Measurements from ENCODE around the gene S100P.
A peak's percentile ranks its signal among the peaks of the same experiment; 100 is the strongest.

Gene S100P

GRCh38 chr4:6673660-6674499 lies 19.8 kb upstream of the S100P start:
- DNase-seq, result peak; percentile 92 to 95

- DNase-seq, result peak; percentile 22 to 44
Observed at GRCh38 chr4:6674500-6675149, 19.1 kb upstream of the S100P start.

DNA sequence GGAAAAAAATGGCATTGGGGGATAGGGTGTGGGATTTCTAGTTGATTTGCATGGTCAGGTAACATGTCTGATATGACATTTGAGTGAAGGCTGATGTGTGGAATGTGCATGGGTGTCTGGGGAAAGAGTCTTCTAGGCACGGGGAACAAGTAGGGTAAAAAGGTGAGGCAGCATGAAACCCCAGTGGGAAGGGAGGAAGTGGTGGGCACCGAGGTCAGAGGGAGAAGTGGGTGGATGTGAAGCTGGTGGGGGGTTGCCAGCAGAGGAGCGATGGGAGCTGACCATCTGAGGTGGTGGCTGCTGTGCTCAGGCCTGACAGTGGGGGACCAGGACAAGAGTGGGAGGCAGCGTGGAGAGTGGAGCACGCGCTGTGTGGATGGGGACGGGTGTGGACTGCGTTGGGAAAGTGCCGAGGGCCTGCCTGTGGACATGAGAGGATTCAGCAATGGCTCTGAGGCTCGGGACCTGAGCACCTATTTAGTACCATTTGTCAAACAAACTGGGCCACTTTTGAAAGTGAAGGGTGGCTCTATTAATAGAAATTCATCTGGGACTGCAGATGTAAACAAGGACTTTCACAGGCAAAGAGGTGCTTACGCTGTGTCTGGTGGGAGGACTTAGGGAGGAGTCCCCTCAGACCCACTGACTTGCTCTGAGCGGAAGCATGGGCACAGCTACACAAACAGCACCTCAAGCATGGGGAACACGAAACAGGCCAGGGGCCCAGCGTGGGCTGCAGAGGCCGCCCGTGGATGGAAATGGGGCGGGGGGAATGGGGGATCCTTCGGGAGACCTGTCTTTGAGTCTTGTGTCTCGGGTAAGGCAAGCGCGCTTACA lies 16.7 kb upstream of the S100P start:
- DNase-seq, result no peak

DNA sequence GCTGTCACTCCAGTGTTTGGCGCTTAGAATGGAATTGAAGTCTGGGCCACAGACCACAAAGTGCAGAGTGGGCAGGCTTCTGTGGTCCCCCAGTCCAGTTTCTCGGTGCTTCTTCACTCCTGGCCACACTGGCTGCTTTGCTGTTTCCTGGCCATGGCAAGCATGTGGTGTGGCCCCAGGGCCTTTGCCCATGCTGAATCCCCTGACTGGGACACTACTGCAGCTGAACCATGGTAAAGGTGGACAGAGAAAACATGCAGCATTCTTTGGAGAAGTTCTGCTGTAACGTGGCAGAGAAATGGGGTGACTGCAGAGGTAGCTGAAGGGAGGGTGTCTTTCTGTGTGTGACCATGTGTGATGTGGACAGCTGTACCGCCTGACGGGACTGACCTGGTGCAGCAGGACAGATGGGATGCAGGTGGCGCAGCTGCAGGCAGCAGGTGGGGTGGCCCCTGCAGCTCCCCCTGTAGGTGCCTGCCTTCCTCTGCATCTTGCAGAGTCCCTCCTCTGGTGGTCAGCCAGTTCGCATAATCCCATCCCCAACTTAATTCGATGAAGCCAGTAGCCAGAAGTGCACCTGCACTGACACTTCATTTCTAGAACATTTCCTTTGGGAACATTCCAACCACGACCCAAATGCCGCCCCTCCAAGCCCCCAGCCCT lies 13.2 kb upstream of the S100P start:
- DNase-seq, result no peak

DNA sequence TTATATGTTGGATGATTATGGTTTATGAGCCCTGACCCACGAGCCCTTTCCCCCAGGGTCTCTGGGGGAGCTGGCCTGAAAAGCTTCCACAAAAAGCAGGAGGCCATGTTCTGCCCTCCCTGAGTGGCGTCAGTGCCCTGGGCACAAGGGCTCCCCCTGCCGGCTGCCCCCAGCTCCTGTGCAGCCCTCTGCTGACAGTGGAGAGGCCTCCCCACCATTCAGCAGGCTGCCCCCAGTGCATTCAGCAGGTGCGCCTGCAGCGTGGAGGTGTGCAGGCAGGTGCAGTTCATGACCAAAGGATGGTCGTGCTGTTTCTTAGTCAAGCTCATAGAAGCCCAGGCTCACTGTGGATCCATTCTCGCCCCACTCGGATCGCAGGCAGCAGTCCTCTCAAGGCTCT lies 12.5 kb upstream of the S100P start:
- no peak for DNase-seq

DNA sequence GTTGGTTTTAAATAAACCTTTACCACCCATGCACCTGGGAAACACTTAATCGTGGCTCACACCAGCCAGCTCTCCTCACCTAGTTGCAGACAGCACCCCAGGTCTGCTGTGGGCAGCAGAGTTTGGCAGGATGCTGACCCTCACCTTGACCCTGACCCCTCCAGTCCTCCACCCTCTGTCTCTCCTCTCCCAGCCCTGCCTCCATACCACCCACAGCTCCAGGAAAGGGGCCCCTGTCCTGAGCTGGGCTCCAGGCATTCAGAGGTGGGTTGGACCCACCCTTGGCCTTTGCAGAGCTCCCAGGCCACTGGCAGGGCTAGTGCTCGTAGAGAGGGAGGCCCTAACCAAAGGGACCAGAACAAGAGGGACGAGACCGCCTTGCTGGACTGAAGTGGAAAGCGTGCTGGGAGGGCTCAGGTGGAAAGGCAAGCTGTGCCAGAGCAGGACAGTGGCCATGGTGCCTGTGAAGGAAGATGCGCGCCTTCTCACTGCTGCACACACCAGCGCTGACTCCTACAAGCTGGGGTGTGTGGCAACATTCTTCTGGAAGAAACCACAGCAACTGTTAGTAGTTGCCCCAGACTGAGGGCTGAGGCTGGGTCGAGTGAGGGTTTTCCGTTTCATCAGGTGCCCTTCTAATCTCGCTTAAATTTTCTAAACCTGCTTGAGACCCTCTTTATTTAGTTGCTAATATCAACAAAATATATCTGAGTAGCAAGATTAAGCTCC lies 10.7 kb upstream of the S100P start:
- DNase-seq, result no peak

- DNase-seq, result no peak
Observed at GRCh38 chr4:6684656-6685055, 9.0 kb upstream of the S100P start.

DNA sequence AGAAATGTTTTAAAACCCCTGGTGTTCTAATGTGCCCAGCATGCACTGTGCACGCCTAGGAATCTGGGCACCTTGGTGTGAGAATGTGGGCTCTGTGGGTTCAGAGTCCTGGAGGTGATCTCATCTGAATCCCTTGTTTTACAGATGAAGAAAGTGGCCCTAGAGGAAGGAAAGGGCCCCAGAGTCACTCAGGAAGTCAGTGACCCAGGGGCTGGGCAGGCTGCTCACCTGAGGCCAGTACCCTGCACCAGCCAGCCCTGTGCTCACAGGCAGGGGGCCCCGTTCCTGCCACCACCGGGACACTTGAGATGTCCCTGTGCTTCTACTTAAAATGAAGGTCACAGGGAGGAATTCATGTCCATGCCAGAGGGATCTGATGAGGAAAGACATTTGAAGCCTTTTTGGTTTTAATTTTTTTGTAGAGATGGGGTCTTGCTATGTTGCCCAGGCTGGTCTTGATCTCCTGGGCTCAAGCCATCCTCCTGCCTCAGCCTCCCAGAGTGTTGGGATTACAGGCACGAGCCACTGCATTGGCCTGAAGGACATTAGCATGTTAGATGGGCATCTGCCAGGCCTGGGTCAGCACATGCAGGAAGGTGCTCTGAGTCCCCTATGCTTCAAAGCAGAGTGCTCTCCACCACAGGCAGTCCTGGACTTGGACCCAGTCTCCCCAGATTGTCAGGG lies 7.4 kb upstream of the S100P start:
- no peak for DNase-seq

DNA sequence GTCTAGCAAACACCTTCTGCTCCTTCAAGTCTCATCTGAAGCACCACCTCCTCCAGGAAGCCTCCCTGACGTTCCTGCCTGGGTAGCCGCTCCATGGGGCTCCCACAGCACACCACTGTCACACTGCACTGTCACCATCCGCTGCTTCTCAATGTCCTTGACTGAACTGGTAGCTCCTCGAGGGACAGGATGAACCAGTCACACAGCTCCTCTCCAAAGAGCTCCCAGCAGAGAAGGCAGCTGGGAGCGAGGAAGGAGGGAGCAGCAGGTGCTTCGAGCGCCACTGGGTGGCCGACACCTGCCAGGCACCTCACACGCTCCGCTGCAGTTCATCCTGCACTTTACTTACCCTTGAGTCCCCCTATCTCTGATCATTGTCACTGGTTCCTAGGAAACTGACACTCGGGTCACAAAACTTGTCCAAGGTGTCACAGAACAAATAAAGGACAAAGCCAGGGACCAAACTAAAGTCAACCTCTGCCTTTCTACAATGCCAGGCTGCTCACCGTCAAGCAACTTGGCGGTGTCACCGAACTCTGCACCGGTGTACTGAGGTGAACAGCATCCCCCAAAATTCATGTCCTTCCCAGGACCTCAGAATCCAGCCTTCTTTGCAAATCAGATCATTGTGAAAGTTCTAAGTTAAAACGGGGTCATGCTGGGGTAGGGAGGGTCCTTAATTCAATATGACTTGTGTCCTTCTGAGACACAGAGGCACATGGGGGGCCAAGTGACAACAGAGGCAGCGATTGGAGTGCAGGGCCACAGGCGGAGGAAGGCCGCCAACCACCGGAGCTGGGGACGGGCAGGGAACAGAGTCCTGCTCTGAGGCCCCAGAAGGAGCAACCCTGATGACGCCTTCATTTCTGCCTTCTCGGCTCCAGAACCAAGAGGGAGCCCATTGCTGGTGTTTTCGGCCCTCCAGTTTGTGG lies 5.5 kb upstream of the S100P start:
- DNase-seq, result no peak

DNA sequence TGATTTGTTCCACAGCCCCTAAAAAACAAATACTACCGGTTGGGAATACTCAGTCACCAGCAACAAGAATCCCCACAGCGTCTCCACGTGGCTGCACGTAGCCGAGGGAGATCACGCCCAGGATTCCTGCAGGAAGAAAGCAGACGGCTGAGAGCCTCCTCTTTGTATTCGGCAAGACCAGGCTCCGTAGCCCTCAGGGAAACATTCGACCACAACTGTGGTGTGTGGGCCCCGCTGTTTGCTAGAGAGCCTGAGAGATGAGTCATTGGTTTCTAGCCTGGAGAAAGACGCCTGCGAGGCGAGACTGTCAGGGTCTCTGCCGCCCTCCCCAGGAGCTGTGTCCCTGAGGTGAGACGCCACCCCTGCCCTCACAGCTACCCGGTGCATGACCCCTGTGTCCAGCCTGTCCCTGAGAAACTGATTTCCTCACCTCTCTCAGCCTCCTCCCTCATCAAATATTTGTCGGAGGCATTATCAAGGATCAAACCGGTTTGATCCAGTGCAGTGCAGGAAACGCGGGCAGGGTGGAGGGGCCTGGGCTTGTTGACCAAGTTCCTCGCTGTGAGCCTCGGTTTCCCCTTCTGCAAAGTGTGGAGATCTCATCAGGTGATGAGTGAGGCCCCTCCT lies 4.7 kb upstream of the S100P start:
- no peak for DNase-seq

DNA sequence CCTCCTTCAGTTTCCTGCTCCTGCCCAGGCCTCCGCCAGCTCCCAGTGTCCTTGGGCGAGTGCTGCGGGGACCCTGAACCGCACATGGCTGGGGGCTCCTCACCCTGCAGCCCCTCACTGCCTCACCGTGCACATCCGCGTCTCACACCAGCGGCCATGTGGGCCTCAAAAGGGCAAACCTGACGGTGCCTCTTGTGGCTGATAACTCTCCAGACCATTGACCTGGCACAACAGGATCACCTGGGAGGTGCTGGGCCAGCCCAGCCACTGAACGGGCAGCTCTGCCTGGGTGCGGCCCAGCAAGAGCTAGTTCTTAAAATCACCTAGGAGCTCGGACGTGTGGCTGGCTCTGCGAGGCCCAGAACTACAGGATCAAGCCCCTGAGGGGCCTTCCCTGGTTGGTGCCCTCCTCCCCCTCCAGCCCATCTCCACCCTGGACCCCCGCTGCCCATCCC lies 4.1 kb upstream of the S100P start:
- DNase-seq, result no peak

DNA sequence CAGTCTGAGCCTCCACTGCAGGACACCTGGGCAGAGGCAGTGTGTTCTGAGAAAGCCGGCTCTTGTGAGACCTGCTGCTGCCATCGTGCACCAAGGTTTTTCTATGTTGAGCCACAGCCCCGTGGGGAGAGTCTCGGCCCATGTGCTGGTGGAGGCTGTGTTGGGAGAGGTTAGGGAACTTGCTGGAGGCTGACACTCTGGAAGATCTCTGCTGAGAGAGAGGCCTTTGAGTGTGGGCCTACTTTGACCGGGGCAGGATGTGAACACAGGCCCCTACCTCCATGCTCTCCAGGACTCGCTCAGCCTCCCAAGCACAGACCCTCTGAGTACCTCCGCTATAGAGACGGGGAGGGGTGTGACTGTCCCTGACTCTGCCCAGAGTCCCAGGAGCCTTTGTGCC lies 1.3 kb upstream of the S100P start:
- DNase-seq, result no peak

GRCh38 chr4:6692806-6693205 lies 872 bp upstream of the S100P start:
- DNase-seq, result no peak

DNA sequence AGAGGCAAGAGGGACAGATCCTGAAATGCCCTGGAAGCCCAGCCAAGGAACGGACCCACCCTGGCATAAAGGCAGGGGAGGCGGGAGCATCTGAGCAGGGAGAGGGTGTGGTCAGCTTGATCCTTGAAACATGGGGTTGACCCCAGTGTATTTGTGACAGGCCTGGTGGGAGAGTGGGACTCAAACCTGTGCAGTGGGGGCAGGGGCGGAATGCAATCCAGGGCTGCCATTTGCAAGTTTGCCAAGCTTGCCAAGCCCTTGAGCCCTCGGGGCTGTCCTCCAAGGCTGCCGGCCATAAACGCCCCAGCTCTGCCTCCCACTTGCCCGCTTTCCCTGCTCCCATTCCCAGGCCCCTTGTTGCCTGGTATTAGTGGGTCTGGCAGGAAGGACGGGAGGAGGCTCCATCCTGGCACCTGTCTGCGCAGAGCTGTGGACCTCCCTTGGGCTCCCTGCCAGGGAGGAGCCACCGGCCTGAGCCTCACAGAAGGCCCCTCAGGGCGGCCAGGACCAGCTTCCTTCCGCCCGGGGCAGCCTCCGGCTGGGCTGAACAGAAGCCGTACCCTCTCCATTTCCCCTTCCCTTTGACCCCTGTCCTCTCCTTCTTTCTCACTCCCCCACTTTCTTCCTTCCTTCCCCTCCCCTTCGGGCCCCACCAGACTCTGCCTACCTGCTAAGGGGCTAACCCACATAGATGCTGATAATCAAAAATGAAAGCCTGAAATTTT lies 661 bp downstream of the S100P start:
- DNase-seq, result no peak

GRCh38 chr4:6695660-6696610 lies 2.3 kb downstream of the S100P start:
- no peak for DNase-seq

GRCh38 chr4:6696611-6697010 lies 2.9 kb downstream of the S100P start:
- no peak for DNase-seq

DNA sequence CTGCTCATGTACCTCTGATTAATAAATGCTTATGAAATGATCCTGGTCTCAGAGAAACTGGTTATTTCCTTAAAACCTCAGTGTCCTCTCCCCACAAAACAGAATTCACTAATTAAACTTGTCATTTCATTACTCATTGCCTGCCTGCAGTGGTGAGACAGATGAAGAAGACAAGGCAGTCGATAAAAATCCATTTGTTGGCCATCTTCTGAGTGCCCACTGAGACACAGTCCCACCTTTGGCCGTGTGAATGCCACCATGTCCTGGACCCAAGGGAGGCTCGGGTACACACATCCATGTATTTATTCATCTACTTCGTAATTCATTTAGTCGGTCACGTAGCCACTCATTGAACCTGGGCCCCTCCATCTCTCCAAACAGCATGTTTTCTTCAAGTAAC lies 3.5 kb downstream of the S100P start:
- no peak for DNase-seq

DNA sequence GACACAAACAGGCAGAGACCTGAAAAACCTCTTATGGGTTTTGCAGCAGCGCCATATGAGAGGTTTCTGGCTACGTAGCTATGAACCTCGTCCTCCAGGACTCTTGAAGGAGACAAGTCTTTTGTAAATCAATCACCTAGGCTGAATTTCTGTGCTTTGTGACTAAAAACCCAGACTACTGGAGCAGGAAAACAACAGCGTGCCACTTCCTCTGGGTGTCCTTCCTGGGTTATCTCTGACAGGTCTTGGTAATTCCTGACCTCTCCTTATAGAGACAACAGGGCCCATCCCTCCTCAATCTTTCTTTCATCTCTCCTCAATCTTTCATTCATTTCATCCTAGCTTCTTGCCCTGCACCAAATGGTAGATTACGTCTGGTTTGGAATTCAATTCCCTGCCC lies 5.7 kb downstream of the S100P start:
- DNase-seq, result no peak
